Measurements from ENCODE around the gene SLFN14. TPM values are rescaled to one million over a fixed set of nuclear protein-coding genes. Genes with fewer than 3 reads are reported as not detected.
"Not testable (repeated sequence)": the region's sequence is repeated elsewhere in the genome, so short reads cannot be mapped to it uniquely, and the experiment has no call there.

SLFN14 gene
- polyA plus RNA-seq, 3 donors = 0.12 to 0.22 (median 0.17) TPM

- DNase-seq = not testable (repeated sequence)
Measured at GRCh38 chr17:35521654-35522256, 38.9 kb downstream of the SLFN14 start.

- no peak for DNase-seq
Measured at GRCh38 chr17:35521150-35521549, 39.5 kb downstream of the SLFN14 start.

DNA sequence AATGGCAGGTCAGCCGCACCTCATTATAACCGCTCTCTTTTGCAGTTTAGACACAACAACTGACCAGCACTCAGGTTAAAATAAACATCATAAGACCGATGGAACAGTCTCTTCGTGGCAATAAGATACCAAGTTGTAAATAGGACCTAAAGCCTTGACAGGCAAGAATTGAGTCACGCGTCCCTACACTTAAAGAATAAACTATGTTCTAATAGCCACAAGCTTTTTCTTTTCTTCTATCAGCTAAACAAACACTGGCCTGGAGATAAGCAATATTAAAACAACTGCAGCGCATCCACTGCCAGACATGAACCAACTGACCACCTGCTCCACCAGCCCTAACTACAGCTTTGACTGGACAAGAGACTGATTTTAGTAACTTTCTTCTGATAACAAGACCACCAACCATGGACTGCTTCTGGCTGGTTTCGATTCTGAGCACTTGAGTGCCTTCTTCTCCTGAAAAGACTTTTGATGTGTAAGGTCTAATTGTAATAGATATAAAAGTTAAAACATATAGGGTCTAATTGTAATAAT, 40.6 kb downstream of the SLFN14 start:
- no peak for DNase-seq

DNA sequence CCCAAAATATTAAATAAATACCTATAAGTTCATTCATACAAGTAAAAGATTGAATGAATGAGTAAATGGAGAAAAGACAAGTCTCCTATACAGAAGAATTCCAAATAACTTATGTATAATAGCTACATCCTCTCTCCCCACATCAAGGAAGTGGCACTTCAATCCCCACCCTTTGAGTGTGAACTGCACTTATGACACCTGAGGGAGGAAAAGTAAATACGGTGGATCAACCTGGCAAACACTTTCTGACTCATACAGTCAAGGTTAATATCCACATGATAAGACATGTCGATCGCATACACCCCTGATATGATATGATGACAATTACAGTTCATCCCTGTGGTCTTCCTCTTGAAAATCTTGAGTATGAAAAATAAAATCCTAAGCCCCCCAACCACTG, 41.2 kb downstream of the SLFN14 start:
- no peak for DNase-seq

GRCh38 chr17:35518431-35518830, 42.2 kb downstream of the SLFN14 start:
- not testable (repeated sequence) for DNase-seq

GRCh38 chr17:35515027-35515426, 45.6 kb downstream of the SLFN14 start:
- no peak for DNase-seq

DNA sequence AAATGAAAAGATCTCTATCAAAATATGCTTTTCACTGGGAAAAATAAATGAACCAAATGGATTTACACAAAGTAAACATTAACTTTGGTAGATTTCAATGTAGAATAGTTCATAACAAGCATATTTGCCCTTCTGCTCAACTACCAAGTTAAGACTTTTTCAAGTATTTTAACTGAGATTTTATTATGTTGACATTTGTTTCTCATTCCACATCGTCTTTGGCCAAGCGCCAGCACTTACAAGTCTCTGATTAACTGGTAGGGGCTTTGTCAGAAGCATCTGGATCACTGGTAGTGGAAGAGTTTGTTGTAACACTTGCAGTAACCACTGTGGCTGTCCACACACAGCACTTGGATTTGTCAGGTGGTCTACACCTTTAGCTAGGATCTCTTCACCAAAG, 46.1 kb downstream of the SLFN14 start:
- no peak for DNase-seq

Other genes starting within 250 kb of the SLFN14 start
- gene SLFN11, start 187.2 kb downstream of the SLFN14 start, polyA plus RNA-seq (ENCODE audit: insufficient read length in 3 of 3) = 10 to 100 TPM in 2 of 3 donors, 1 to 10 TPM in 1; 9.5 to 16.8 (median 12.2) TPM
- gene SLFN12, start 128.3 kb downstream of the SLFN14 start, polyA plus RNA-seq (ENCODE audit: insufficient read length in 3 of 3) = 10 to 100 TPM; 13.7 to 20.2 (median 14.2) TPM
- gene SLFN13, start 112.1 kb downstream of the SLFN14 start, polyA plus RNA-seq (ENCODE audit: insufficient read length in 3 of 3) = 10 to 100 TPM; 16.5 to 47.6 (median 37.5) TPM
- under 1 TPM; 0.11 to 0.30 (median 0.22) TPM for gene SLFN12L, start 23.1 kb downstream of the SLFN14 start, polyA plus RNA-seq (ENCODE audit: insufficient read length in 3 of 3)
- 10 to 100 TPM; 10.3 to 11.5 (median 11.0) TPM for gene PEX12, start 17.8 kb upstream of the SLFN14 start, polyA plus RNA-seq (ENCODE audit: insufficient read length in 3 of 3)
- gene AP2B1, start 26.5 kb upstream of the SLFN14 start, polyA plus RNA-seq (ENCODE audit: insufficient read length in 3 of 3) = 100 to 1,000 TPM; 120 to 137 (median 127) TPM
- 10 to 100 TPM; 12.4 to 17.1 (median 16.1) TPM for gene RASL10B, start 170.8 kb upstream of the SLFN14 start, polyA plus RNA-seq (ENCODE audit: insufficient read length in 3 of 3)
- under 1 TPM; 0.03 to 0.13 (median 0.07) TPM for gene GAS2L2, start 192.4 kb upstream of the SLFN14 start, polyA plus RNA-seq (ENCODE audit: insufficient read length in 3 of 3)
- under 1 TPM in 2 of 3 donors, not detected in 1; 0.09 to 0.29 TPM for gene C17orf50, start 200.1 kb upstream of the SLFN14 start, polyA plus RNA-seq (ENCODE audit: insufficient read length in 3 of 3)
- 1 to 10 TPM; 1.7 to 3.2 (median 2.0) TPM for gene MMP28, start 234.8 kb upstream of the SLFN14 start, polyA plus RNA-seq (ENCODE audit: insufficient read length in 3 of 3)
- gene TAF15, start 248.7 kb upstream of the SLFN14 start, polyA plus RNA-seq (ENCODE audit: insufficient read length in 3 of 3) = 100 to 1,000 TPM; 208 to 284 (median 226) TPM